GM12891 (cell line): ENCODE results near the gene NPIPB13.
"Not testable (repeated sequence)": the region's sequence is repeated elsewhere in the genome, so short reads cannot be mapped to it uniquely, and the experiment has no call there.

Source experiments
- POLR2A ChIP-seq: IDR thresholded peaks from 2 replicates; pipeline ENCODE4 v1.6.1; 2011; ENCODE audit warnings: low read depth, low read length, control low read depth
- POLR2AphosphoS5 ChIP-seq: IDR thresholded peaks from 2 replicates; pipeline ENCODE4 v1.6.1; 2011; ENCODE audit warnings: low read depth, low read length, control low read depth

DNA sequence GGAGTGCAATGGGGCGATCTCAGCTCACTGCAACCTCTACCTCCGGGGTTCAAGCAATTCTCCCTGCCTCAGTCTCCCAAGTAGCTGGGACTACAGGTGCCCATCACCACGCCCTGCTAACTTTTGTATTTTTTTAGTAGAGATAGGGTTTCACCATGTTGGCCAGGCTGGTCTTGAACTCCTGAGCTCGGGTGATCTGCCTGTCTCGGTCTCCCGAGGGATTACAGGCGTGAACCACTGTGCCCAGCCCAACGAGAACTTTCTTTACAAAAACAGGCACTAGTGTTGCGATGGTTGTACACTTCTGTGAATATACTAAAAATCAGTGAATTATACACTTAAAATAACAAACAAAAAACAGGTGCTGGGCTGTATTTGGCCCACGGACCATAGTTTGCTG is 34.1 kb upstream of the NPIPB13 start:
- not testable (repeated sequence) for TF ChIP-seq POLR2A, POLR2AphosphoS5
